ENCODE data around the gene FBN1.

FBN1 gene

DNA sequence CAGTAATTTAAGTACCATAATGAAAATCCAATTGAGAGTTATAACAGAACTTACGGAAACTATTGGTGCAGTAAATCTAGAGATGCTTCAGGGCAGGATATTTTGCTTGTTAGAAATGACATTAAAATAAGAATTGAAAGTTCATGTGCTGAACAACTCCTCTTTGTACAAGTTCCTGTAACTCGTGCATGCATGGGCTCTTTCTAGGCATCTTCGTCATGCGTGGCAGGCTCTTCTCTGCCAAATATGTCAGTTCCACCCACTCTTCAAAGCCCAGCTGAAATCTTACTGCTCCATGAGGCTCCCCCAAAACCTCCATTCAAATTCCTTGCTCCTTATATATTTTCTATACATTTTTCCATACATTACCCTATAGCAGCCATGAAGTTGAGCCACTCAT is 48.7 kb downstream of the FBN1 start:
- no peak overlapping the region for H3K27ac Mint-ChIP-seq
- peaks cover 3% of the 10 kb centered on the region for H3K4me1 Mint-ChIP-seq (ENCODE audit: low read depth)

DNA sequence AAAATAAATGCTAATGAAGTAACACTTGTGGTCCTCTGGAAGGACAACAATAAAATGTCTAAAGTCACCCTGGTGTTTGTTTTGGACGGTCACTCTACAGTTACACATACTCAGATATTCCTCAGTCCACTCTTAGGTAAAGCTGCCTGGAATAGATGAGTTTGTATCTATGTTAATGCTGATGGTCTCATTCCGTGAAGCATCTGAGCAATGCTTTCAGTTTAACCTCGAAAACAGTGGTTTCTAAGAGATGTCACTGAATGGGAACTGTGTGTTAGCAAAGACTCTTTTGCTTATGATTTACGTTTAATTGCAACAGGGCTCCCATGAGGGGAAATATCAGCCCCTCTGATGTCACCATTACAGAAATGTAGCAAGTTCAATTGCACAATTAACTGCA is 49.1 kb downstream of the FBN1 start:
- Mint-ChIP-seq H3K36me3 (ENCODE audit: low read depth) (no peaks in the 10 kb centered on the region), H3K9me3 (no peaks in the 10 kb centered on the region), H3K27ac (no peak overlapping the region), H3K4me1 (ENCODE audit: low read depth) (peaks cover 3% of the 10 kb centered on the region), H3K4me3 (no peak overlapping the region), H3K27me3 (ENCODE audit: low read depth) (peaks cover 3% of the 10 kb centered on the region)
- no peak for DNase-seq (ENCODE audit: low spot score)

More for the DNA sequence above, 48.7 kb downstream of the FBN1 start:
- no peak for DNase-seq (ENCODE audit: low spot score)
- H3K4me3 Mint-ChIP-seq: no peak overlapping the region
- H3K36me3 Mint-ChIP-seq (ENCODE audit: low read depth): no peaks in the 10 kb centered on the region
- H3K27me3 Mint-ChIP-seq (ENCODE audit: low read depth): peaks cover 3% of the 10 kb centered on the region
- H3K9me3 Mint-ChIP-seq: no peaks in the 10 kb centered on the region

DNA sequence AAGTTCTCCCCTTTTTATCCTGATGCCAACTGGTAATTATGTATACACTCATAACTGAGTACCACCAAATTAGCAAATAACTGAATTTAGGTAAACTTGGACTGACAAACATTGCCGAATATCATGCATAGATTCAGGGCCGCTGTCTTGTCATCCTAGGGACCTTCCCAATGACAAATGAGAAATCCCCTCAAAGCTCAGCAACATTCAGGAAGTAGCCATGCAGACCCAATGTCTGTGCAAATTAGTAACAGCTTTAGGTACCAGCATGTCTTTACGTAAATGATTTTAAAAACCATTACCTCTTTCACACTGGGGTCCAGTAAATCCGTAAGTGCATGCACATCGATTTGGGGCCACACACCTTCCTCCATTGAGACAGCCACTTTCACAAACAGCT is 49.5 kb downstream of the FBN1 start:
- H3K4me3 Mint-ChIP-seq: no peak overlapping the region
- peaks cover 3% of the 10 kb centered on the region for H3K27me3 Mint-ChIP-seq (ENCODE audit: low read depth)
- no peaks in the 10 kb centered on the region for H3K36me3 Mint-ChIP-seq (ENCODE audit: low read depth)
- no peak overlapping the region for H3K27ac Mint-ChIP-seq
- DNase-seq (ENCODE audit: low spot score): no peak
- no peaks in the 10 kb centered on the region for H3K9me3 Mint-ChIP-seq
- peaks cover 3% of the 10 kb centered on the region for H3K4me1 Mint-ChIP-seq (ENCODE audit: low read depth)

DNA sequence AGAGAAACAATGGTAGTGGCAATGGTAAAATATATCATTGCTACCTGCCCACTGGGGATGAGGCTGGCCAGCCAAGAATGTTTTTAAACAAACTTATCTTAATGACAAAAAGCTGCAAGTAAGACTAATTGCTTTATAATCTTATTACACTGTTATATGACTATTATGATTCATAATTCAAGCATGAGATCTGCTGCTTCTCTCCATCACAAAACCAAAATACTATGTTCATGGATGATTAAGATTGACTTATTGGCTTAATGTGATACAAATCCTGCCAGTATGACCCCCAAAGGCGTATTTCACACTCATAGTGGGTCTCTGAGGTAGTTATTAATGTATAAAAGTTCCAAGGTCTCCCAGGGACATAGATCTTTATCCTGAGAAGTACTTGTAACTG is 52.6 kb downstream of the FBN1 start:
- no peaks in the 10 kb centered on the region for H3K36me3 Mint-ChIP-seq (ENCODE audit: low read depth)
- H3K4me1 Mint-ChIP-seq (ENCODE audit: low read depth): peaks cover 3% of the 10 kb centered on the region
- peaks cover 3% of the 10 kb centered on the region for H3K27me3 Mint-ChIP-seq (ENCODE audit: low read depth)
- DNase-seq (ENCODE audit: low spot score): no peak
- no peak overlapping the region for H3K27ac Mint-ChIP-seq
- H3K9me3 Mint-ChIP-seq: no peaks in the 10 kb centered on the region
- H3K4me3 Mint-ChIP-seq: no peak overlapping the region

DNA sequence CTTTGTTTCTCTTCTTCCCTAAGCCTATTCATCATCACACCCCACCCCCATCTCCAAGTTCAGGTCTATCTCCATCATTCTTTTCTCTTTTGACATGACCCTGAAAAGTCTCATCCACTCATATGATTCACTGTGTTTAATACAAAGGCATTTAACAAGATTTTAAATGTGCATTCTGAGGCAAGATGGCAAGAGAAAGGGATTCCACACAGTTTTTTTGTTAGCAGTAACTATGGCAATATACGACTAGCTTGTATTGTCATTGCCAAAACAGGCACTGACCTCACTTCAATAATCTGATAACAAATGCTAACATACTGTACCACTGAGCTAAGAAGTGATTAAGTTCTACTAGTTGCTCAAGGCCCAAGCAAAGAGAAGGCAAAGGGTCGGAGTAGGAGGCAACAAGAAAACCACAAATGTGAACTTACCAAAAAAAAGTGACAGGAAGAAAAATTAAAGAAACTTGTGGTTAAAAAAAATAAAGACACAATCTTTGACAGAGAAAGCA is 53.2 kb downstream of the FBN1 start:
- no peak overlapping the region for H3K27ac Mint-ChIP-seq
- H3K27me3 Mint-ChIP-seq (ENCODE audit: low read depth): peaks cover 3% of the 10 kb centered on the region
- H3K4me1 Mint-ChIP-seq (ENCODE audit: low read depth): peaks cover 3% of the 10 kb centered on the region
- no peak overlapping the region for H3K4me3 Mint-ChIP-seq
- DNase-seq (ENCODE audit: low spot score): no peak
- H3K36me3 Mint-ChIP-seq (ENCODE audit: low read depth): no peaks in the 10 kb centered on the region
- H3K9me3 Mint-ChIP-seq: no peaks in the 10 kb centered on the region

DNA sequence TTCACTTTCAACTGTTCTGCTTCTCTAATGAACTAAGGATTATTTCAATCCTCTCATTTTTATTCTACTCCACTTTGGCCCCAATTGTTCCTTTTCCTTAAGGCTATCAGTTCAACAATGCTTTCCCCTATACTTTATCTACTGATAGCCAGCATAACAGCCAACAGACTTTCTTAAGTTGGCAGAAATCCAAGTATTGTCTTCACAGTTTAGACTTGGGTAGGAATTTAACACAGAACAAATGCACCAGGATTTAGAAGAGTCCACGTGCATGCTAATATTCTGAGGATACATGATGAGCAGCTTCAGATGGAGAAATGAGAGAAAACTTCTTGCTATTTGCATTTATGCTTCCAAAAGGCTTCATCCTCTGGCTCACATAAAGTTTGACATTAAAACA is 54.8 kb downstream of the FBN1 start:
- Mint-ChIP-seq H3K27me3 (ENCODE audit: low read depth) (peaks cover 7% of the 10 kb centered on the region), H3K4me1 (ENCODE audit: low read depth) (peaks cover 3% of the 10 kb centered on the region), H3K9me3 (no peaks in the 10 kb centered on the region), H3K4me3 (no peak overlapping the region), H3K36me3 (ENCODE audit: low read depth) (no peaks in the 10 kb centered on the region), H3K27ac (no peak overlapping the region)
- DNase-seq (ENCODE audit: low spot score): no peak

DNA sequence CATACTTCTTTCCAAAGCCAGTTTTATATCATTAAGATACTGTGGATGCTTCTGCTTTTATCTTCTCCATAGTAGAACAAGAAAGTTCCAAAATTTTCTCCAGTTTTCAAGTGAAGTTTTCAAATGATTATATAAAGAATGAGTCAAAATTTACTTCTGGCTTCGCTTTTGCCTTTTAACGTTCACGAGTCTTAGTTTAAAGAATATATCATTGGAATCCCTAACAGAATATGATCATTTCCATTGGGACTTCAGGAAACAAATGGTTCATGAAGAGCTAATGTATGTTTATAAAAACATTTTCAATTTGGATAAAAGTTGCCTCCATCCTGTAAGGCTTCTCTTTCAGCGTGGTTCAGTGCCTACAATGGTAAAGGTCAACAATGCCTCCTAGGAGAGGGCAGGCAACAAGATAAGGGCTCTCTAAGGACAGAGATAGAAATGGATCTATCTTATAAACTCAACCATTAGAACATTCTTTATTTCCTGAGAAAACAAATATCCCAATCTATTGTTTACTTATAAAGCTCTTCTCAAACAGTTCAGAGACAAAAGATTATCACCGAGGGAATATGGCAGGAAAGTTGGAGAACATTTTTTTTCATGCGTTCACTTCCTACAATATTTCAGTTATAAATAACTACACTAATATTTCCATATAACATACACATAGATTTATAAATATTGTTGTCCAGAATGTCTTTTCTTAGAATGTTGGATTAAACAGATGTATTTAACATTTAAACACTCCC is 60.5 kb downstream of the FBN1 start:
- no peak overlapping the region for H3K4me3 Mint-ChIP-seq
- H3K27ac Mint-ChIP-seq: no peak overlapping the region
- peaks cover 4% of the 10 kb centered on the region for H3K27me3 Mint-ChIP-seq (ENCODE audit: low read depth)
- no peaks in the 10 kb centered on the region for H3K4me1 Mint-ChIP-seq (ENCODE audit: low read depth)
- no peak for DNase-seq (ENCODE audit: low spot score)
- H3K36me3 Mint-ChIP-seq (ENCODE audit: low read depth): no peaks in the 10 kb centered on the region
- H3K9me3 Mint-ChIP-seq: no peaks in the 10 kb centered on the region

DNA sequence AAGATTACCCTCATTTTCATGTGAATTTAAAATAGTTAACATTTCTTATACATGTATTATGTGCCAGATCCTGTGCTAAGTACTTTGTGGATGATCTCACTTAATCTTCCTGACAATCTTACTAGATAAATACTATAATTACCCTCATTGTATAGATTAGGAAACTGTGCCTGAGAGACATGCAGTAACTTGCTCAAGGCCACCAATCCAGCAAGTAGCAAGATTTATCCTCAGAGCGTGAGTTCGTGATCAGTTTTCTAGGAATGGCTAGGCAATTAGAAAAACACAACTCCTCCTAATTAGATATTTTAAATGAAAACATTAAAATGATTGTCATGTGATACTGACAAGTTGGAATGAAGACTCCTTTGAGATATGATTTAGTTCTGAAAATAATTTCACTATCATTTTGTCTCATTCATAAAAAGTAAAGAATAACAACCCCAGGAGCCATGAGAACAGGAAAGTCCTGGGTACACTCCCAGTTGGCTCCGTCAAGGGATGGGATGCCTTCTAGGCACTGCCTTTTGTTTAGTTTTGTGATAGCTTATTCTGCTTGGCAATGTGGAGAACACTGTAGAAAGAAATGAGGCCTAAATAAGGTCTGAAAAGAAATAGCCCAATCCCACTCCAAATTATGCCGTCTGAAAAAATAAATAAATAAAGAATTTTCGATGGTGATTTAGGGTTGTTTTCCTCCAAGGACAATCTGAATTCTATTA is 61.3 kb downstream of the FBN1 start:
- DNase-seq (ENCODE audit: low spot score): no peak
- Mint-ChIP-seq H3K9me3 (no peaks in the 10 kb centered on the region), H3K27me3 (ENCODE audit: low read depth) (peaks cover 4% of the 10 kb centered on the region), H3K4me1 (ENCODE audit: low read depth) (no peaks in the 10 kb centered on the region), H3K4me3 (no peak overlapping the region), H3K27ac (no peak overlapping the region), H3K36me3 (ENCODE audit: low read depth) (no peaks in the 10 kb centered on the region)

DNA sequence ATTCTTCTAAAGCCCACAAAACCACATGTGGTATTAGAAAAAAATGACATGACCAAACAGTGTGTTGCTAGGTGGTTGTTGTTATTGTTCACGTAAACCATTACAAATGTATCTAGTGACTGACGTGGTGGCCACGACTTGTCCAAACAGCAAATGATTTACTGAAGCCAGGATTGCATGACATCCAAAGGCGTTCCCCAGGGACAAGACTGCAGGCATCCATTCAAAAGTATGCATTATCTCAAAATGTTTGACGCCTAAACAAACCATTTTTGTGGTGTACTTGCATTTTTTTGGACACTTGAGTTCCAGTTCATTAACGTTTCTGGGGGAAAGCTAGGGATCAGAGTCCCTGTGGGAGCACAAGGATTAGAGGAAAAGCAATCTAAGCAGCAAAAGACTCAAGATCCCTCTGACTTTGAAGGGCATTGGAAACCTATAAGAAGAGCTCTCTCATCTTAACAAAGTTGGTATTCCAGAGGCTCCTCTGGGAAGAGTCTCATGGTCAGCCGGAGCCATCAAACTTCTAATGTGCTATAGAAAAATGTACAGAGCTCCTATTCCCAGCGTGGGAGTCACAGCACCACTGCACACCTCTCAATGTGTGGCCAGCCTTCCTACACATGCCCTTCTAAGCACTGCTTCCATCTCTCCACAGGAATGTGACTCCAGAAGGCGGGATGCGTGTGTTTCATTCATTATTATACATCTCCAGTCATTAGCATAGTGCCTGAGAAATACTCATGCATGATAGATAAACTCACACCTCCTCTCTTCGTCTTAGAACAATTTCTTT is 62.9 kb downstream of the FBN1 start:
- no peaks in the 10 kb centered on the region for H3K4me1 Mint-ChIP-seq (ENCODE audit: low read depth)

DNA sequence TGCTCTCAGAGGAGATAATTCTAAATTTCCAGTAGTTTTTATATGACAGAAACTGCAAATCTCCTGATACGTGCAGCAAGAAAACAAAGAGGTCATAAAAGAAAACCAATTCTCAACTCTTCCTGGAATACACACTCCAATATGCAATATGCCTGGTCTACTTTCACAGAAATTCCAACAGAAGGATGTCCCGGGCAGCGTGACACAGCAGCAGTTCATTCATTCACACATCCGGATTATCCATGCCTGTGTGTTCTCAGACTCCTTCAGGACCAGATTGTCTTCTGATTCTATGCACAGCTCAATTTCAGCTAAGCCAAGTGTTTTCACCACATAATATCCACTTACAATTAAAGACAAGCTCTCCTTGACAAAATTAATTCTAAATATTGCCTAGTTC is 64.3 kb downstream of the FBN1 start:
- Mint-ChIP-seq H3K4me3 (no peak overlapping the region), H3K4me1 (ENCODE audit: low read depth) (no peaks in the 10 kb centered on the region), H3K36me3 (ENCODE audit: low read depth) (no peaks in the 10 kb centered on the region), H3K9me3 (no peaks in the 10 kb centered on the region), H3K27me3 (ENCODE audit: low read depth) (no peaks in the 10 kb centered on the region), H3K27ac (no peak overlapping the region)
- no peak for DNase-seq (ENCODE audit: low spot score)

More for the DNA sequence above, 62.9 kb downstream of the FBN1 start:
- no peaks in the 10 kb centered on the region for H3K9me3 Mint-ChIP-seq
- H3K4me3 Mint-ChIP-seq: no peak overlapping the region
- H3K27me3 Mint-ChIP-seq (ENCODE audit: low read depth): peaks cover 4% of the 10 kb centered on the region
- H3K36me3 Mint-ChIP-seq (ENCODE audit: low read depth): no peaks in the 10 kb centered on the region
- no peak overlapping the region for H3K27ac Mint-ChIP-seq
- DNase-seq (ENCODE audit: low spot score): no peak

DNA sequence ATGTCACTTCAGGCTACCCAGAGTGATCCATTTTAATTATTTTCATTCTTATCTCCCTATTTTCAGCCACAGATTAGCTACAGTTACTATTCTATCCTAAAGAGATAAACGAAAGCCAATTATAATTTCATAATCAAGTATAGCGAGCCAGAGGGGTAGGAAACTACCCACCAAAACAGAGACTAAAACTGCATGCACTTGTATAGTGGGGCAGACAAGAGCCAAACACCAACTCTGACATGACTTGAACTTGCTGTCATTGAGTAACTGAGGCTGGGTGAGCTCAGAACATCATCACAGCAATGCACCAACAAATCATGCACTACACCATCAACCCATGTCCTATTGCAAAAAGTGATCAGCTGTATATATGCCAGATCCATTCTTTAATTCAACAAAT is 64.8 kb downstream of the FBN1 start:
- no peaks in the 10 kb centered on the region for H3K4me1 Mint-ChIP-seq (ENCODE audit: low read depth)
- no peak overlapping the region for H3K4me3 Mint-ChIP-seq
- no peaks in the 10 kb centered on the region for H3K27me3 Mint-ChIP-seq (ENCODE audit: low read depth)
- H3K9me3 Mint-ChIP-seq: no peaks in the 10 kb centered on the region
- H3K27ac Mint-ChIP-seq: no peak overlapping the region
- DNase-seq (ENCODE audit: low spot score): no peak
- no peaks in the 10 kb centered on the region for H3K36me3 Mint-ChIP-seq (ENCODE audit: low read depth)

DNA sequence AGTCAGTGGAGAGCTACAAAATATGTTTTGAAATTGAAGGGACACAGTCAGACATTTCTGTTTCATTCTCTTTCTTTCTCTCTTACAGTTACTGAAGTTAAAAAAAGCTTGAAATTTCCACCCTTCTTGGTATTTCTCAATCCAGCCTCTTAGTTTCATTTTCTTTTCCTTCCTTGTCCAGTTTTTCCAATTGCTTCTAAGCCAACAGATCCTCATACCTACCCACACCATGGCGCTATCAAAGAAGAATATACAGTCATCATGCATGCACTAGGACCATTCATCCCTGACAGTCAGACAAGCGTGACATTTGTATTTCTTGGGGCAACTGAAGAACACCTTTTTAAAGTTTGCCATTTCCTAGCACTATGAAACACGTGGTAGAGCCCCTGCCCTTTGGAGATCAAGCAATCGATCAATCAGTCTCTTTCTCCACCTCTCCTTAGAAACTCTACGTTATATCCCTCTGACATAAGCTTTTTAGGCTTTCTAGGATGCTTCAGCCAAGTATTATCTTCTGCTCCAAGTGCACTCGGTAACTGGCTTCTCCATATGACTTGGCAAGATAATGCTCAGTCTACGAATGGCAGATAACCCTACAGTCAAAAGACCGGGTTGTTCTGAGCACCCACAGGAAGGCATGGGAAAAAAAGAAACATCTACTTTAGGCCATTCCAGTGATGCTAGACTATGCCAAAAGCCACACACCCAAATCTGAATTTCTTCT is 65.4 kb downstream of the FBN1 start:
- Mint-ChIP-seq H3K27me3 (ENCODE audit: low read depth) (no peaks in the 10 kb centered on the region), H3K27ac (no peak overlapping the region), H3K4me3 (no peak overlapping the region), H3K36me3 (ENCODE audit: low read depth) (no peaks in the 10 kb centered on the region), H3K9me3 (no peaks in the 10 kb centered on the region), H3K4me1 (ENCODE audit: low read depth) (no peaks in the 10 kb centered on the region)
- DNase-seq (ENCODE audit: low spot score): no peak

DNA sequence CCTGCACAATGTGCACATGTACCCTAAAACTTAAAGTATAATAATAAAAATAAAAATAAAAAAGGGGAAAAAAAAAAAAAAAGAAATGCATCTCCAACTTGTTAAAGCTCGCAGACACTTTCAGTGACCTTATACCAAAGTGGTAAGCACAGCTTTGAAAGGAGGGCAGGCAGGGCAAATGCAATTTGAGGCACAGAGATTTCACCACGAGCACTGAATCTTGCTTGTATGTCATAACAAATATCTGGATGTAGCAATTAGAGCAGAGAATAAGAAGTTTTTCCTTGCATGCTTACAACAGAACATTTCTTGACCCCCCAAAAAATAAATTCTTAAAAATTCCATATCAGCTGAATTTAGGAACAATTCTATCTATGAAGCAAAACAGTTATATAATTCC is 66.5 kb downstream of the FBN1 start:
- no peaks in the 10 kb centered on the region for H3K9me3 Mint-ChIP-seq
- no peaks in the 10 kb centered on the region for H3K4me1 Mint-ChIP-seq (ENCODE audit: low read depth)
- no peaks in the 10 kb centered on the region for H3K27me3 Mint-ChIP-seq (ENCODE audit: low read depth)
- no peak for DNase-seq (ENCODE audit: low spot score)
- no peak overlapping the region for H3K27ac Mint-ChIP-seq
- H3K36me3 Mint-ChIP-seq (ENCODE audit: low read depth): no peaks in the 10 kb centered on the region
- H3K4me3 Mint-ChIP-seq: no peak overlapping the region
